Prostate gland (tissue), 2 donors: ENCODE measurements around the gene TMPRSS4.

ENCODE experiments used
- CTCF ChIP-seq, 4 experiments: fragments of 200-600 bp in 2 of 4; fragments of 450-650 bp in 2 of 4; sonication (generic) in 2 of 4; IDR thresholded peaks; 1 replicate in 3 of 4; 2 replicates in 1 of 4; pipeline ENCODE4 v1.5.1; 2016 to 2019; ENCODE audit warnings: antibody characterized with exemption in 4 of 4, mild to moderate bottlenecking in 2 of 4, moderate library complexity in 2 of 4
- POLR2A ChIP-seq: fragments of 450-650 bp; IDR thresholded peaks from one replicate; pipeline ENCODE4 v1.6.1; 2016; ENCODE audit warnings: antibody characterized with exemption, mild to moderate bottlenecking
- POLR2AphosphoS5 ChIP-seq: sonication (generic); formaldehyde crosslinking; IDR thresholded peaks from one replicate; pipeline ENCODE4 v1.6.1; 2017; ENCODE audit warnings: antibody characterized with exemption

GRCh38 chr11:118060869-118061268 lies 16.0 kb upstream of the TMPRSS4 start:
- no peak for TF ChIP-seq CTCF (IDR thresholded peaks at IDR 0.05)
- no peak for TF ChIP-seq POLR2A
- no peak for TF ChIP-seq POLR2AphosphoS5
